ENCODE measurements around the gene GMDS. TPM values are rescaled to one million over a fixed set of nuclear protein-coding genes. Genes with fewer than 3 reads are reported as not detected.

Gene GMDS
- total RNA-seq, 1 experiment from 2014 or later: 35.0 TPM

DNA sequence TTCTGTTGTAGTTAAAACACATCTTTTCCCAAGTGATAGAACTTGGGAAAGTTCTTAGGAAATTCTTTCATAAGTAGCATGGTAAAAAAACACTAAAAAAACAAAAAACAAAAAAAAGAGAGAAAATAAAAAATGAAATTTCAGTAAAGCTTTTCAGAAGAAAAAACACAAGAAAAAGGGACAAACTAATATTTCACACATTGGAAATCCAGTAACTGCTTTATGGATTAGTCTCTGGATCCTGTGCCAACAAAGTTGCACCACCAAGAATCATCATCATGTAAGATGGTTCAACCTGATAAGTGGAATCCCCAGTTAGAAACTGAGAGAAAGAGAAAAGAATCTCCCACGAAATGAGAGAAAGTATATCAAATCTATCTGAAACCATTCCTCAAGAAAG is 144.2 kb downstream of the GMDS start:
- DNase-seq (ENCODE audit: low spot score): no peak
- no peak for ATAC-seq
- TF ChIP-seq ETV6 (CRISPR knock-in tag; IDR thresholded peaks at IDR 0.05): no peak
- no peak for TF ChIP-seq GABPB1 (CRISPR knock-in tag; IDR thresholded peaks at IDR 0.05)
- TF ChIP-seq, protein P1, sequence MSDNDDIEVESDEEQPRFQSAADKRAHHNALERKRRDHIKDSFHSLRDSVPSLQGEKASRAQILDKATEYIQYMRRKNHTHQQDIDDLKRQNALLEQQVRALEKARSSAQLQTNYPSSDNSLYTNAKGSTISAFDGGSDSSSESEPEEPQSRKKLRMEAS (CRISPR knock-in tag; IDR thresholded peaks at IDR 0.05): no peak
- TF ChIP-seq SP1 (CRISPR knock-in tag; conservative IDR thresholded peaks at IDR 0.05): no peak
- TF ChIP-seq, protein P2, sequence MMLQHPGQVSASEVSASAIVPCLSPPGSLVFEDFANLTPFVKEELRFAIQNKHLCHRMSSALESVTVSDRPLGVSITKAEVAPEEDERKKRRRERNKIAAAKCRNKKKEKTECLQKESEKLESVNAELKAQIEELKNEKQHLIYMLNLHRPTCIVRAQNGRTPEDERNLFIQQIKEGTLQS (CRISPR knock-in tag; conservative IDR thresholded peaks at IDR 0.05): no peak
- Mint-ChIP-seq H3K36me3 (no peaks in the 10 kb centered on the region), H3K4me1 (peaks cover 4% of the 10 kb centered on the region), H3K27me3 (ENCODE audit: low read depth) (no peaks in the 10 kb centered on the region), H3K9me3 (no peaks in the 10 kb centered on the region), H3K27ac (no peak overlapping the region), H3K4me3 (no peak overlapping the region)
- POLR2A ChIA-PET: no interaction called here
- CTCF ChIA-PET: no interaction called here

DNA sequence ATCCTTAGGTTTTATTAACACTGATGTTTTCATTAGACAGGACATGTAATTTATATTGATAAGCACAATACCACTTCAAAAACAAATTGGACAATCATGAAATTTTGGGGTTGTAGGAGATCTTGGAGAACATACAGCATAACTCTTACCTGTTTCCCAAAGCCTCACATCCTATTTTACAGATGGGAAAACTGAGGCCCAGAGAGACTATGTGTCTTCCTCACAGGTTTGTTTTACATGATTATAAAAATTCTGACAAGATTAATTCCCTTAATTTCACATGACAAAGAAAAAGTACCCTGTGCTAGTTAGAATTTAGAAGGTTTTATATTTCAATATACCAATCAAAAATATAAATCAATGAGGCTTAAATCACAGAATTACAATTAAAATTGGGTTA is 145.5 kb downstream of the GMDS start:
- peaks cover 4% of the 10 kb centered on the region for H3K4me1 Mint-ChIP-seq
- ATAC-seq (no peak), DNase-seq (ENCODE audit: low spot score) (no peak)
- no peak overlapping the region for H3K27ac Mint-ChIP-seq
- no peaks in the 10 kb centered on the region for H3K36me3 Mint-ChIP-seq
- H3K27me3 Mint-ChIP-seq (ENCODE audit: low read depth): no peaks in the 10 kb centered on the region
- CTCF ChIA-PET: no interaction called here
- no peaks in the 10 kb centered on the region for H3K9me3 Mint-ChIP-seq
- TF ChIP-seq ZNF138 (CRISPR knock-in tag; conservative IDR thresholded peaks at IDR 0.05) (no peak), NFATC4 (CRISPR knock-in tag; IDR thresholded peaks at IDR 0.05) (no peak), MXD4 (CRISPR knock-in tag; IDR thresholded peaks at IDR 0.05; ENCODE audit: borderline replicate concordance) (no peak)
- TF ChIP-seq, protein P3, sequence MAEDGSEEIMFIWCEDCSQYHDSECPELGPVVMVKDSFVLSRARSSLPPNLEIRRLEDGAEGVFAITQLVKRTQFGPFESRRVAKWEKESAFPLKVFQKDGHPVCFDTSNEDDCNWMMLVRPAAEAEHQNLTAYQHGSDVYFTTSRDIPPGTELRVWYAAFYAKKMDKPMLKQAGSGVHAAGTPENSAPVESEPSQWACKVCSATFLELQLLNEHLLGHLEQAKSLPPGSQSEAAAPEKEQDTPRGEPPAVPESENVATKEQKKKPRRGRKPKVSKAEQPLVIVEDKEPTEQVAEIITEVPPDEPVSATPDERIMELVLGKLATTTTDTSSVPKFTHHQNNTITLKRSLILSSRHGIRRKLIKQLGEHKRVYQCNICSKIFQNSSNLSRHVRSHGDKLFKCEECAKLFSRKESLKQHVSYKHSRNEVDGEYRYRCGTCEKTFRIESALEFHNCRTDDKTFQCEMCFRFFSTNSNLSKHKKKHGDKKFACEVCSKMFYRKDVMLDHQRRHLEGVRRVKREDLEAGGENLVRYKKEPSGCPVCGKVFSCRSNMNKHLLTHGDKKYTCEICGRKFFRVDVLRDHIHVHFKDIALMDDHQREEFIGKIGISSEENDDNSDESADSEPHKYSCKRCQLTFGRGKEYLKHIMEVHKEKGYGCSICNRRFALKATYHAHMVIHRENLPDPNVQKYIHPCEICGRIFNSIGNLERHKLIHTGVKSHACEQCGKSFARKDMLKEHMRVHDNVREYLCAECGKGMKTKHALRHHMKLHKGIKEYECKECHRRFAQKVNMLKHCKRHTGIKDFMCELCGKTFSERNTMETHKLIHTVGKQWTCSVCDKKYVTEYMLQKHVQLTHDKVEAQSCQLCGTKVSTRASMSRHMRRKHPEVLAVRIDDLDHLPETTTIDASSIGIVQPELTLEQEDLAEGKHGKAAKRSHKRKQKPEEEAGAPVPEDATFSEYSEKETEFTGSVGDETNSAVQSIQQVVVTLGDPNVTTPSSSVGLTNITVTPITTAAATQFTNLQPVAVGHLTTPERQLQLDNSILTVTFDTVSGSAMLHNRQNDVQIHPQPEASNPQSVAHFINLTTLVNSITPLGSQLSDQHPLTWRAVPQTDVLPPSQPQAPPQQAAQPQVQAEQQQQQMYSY (CRISPR knock-in tag; IDR thresholded peaks at IDR 0.05): no peak
- TF ChIP-seq, protein P4, sequence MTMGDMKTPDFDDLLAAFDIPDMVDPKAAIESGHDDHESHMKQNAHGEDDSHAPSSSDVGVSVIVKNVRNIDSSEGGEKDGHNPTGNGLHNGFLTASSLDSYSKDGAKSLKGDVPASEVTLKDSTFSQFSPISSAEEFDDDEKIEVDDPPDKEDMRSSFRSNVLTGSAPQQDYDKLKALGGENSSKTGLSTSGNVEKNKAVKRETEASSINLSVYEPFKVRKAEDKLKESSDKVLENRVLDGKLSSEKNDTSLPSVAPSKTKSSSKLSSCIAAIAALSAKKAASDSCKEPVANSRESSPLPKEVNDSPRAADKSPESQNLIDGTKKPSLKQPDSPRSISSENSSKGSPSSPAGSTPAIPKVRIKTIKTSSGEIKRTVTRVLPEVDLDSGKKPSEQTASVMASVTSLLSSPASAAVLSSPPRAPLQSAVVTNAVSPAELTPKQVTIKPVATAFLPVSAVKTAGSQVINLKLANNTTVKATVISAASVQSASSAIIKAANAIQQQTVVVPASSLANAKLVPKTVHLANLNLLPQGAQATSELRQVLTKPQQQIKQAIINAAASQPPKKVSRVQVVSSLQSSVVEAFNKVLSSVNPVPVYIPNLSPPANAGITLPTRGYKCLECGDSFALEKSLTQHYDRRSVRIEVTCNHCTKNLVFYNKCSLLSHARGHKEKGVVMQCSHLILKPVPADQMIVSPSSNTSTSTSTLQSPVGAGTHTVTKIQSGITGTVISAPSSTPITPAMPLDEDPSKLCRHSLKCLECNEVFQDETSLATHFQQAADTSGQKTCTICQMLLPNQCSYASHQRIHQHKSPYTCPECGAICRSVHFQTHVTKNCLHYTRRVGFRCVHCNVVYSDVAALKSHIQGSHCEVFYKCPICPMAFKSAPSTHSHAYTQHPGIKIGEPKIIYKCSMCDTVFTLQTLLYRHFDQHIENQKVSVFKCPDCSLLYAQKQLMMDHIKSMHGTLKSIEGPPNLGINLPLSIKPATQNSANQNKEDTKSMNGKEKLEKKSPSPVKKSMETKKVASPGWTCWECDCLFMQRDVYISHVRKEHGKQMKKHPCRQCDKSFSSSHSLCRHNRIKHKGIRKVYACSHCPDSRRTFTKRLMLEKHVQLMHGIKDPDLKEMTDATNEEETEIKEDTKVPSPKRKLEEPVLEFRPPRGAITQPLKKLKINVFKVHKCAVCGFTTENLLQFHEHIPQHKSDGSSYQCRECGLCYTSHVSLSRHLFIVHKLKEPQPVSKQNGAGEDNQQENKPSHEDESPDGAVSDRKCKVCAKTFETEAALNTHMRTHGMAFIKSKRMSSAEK (CRISPR knock-in tag; IDR thresholded peaks at IDR 0.05; ENCODE audit: borderline replicate concordance): no peak
- TF ChIP-seq, protein P5, sequence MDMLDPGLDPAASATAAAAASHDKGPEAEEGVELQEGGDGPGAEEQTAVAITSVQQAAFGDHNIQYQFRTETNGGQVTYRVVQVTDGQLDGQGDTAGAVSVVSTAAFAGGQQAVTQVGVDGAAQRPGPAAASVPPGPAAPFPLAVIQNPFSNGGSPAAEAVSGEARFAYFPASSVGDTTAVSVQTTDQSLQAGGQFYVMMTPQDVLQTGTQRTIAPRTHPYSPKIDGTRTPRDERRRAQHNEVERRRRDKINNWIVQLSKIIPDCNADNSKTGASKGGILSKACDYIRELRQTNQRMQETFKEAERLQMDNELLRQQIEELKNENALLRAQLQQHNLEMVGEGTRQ (CRISPR knock-in tag; IDR thresholded peaks at IDR 0.05): no peak
- POLR2A ChIA-PET: no interaction called here
- H3K4me3 Mint-ChIP-seq: no peak overlapping the region

DNA sequence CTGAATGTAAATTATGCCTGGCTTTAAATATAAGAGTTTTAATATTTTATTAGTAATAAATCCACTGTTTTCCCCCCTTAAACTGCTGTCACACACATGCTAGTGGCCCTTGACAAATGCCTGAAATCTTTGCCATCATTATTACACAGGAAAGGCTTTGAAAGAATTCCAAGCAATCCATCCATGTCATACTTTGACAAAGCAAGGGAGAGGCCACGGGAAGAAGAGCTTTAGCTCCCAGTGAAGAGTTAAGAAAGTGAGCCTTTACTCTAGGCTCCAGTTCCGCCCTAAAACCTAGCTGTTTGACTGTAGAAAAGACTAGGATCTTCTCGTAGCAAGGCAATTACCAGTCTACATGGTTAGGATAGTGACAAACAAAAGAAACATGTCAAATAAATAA is 147.9 kb downstream of the GMDS start:
- H3K4me3 Mint-ChIP-seq: no peak overlapping the region
- CTCF ChIA-PET: no interaction called here
- H3K27me3 Mint-ChIP-seq (ENCODE audit: low read depth): no peaks in the 10 kb centered on the region
- ATAC-seq (no peak), DNase-seq (ENCODE audit: low spot score) (no peak)
- H3K9me3 Mint-ChIP-seq: no peaks in the 10 kb centered on the region
- no peak for TF ChIP-seq FOXK1 (CRISPR knock-in tag; IDR thresholded peaks at IDR 0.05)
- TF ChIP-seq, protein P6, sequence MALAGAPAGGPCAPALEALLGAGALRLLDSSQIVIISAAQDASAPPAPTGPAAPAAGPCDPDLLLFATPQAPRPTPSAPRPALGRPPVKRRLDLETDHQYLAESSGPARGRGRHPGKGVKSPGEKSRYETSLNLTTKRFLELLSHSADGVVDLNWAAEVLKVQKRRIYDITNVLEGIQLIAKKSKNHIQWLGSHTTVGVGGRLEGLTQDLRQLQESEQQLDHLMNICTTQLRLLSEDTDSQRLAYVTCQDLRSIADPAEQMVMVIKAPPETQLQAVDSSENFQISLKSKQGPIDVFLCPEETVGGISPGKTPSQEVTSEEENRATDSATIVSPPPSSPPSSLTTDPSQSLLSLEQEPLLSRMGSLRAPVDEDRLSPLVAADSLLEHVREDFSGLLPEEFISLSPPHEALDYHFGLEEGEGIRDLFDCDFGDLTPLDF (CRISPR knock-in tag; IDR thresholded peaks at IDR 0.05): no peak
- TF ChIP-seq, protein P7, sequence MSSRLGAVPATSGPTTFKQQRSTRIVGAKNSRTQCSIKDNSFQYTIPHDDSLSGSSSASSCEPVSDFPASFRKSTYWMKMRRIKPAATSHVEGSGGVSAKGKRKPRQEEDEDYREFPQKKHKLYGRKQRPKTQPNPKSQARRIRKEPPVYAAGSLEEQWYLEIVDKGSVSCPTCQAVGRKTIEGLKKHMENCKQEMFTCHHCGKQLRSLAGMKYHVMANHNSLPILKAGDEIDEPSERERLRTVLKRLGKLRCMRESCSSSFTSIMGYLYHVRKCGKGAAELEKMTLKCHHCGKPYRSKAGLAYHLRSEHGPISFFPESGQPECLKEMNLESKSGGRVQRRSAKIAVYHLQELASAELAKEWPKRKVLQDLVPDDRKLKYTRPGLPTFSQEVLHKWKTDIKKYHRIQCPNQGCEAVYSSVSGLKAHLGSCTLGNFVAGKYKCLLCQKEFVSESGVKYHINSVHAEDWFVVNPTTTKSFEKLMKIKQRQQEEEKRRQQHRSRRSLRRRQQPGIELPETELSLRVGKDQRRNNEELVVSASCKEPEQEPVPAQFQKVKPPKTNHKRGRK (CRISPR knock-in tag; IDR thresholded peaks at IDR 0.05; ENCODE audit: borderline replicate concordance): no peak
- no peak for TF ChIP-seq MYBL2 (CRISPR knock-in tag; IDR thresholded peaks at IDR 0.05)
- TF ChIP-seq RORB (CRISPR knock-in tag; IDR thresholded peaks at IDR 0.05): no peak
- no peak for TF ChIP-seq SOX15 (CRISPR knock-in tag; IDR thresholded peaks at IDR 0.05)
- peaks cover 4% of the 10 kb centered on the region for H3K4me1 Mint-ChIP-seq
- POLR2A ChIA-PET: no interaction called here
- H3K27ac Mint-ChIP-seq: no peak overlapping the region
- no peaks in the 10 kb centered on the region for H3K36me3 Mint-ChIP-seq

All from WTC11 (cell line).